ENCODE data around the gene ZBTB20.

ZBTB20 gene

DNA sequence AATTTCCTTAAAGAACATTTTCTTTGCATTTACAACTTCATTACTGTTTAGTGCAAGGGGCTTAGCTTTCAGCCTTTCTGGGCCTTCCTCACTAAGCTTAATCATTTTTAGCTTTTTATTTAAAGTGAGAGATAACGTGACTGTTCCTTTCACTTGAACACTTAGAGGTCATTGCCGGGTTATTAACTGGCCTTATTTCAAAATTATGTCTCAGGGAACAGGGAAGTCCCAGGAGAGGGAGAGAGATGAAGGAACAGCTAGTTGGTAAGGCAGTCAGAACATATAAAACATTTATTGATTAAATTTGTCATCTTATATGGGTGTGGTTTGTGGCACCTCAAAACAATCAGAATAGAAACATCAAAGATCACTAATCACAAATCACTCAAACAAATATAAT lies 584.5 kb downstream of the ZBTB20 start:
- DNase-seq, result no peak

GRCh38 chr3:114558271-114558670 lies 588.8 kb downstream of the ZBTB20 start:
- DNase-seq, result no peak

DNA sequence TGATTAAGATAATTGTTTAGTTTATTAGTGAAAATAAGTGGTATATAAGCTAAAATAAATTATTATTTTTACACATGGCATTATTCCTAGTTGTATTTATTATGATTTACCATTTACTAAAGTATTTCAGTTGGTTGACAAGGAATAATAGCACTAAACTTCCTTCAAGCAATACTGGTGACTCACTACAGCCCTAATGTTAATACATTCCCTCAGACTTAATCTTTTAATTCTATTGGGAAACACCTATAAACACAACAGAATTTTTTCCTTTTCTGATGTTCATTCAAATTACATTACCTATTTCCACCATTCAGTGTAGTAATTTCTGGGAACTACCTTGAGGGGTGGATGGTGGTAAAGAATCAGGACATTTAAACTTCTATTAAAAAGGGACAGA lies 589.3 kb downstream of the ZBTB20 start:
- no peak for DNase-seq

GRCh38 chr3:114556657-114557213 lies 590.4 kb downstream of the ZBTB20 start:
- DNase-seq, result no peak

DNA sequence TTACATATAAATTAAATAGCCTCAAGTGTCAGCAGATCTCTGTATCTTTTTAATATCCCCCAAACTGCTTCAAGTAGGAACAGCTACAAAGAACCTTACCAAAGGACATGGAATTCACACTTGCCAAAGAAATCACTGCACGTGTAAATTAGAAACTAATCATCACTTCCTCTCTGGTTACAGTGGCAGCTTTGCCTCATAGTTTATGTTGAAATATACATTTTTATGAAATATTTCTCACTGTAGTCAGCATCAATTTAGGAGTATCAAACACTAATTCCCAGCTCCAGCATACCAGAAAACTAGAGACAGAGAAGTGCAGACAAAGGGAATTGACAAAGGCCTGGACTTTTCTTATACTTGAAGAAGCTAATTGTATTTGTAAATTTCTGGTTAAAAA lies 592.4 kb downstream of the ZBTB20 start:
- no peak for DNase-seq

DNA sequence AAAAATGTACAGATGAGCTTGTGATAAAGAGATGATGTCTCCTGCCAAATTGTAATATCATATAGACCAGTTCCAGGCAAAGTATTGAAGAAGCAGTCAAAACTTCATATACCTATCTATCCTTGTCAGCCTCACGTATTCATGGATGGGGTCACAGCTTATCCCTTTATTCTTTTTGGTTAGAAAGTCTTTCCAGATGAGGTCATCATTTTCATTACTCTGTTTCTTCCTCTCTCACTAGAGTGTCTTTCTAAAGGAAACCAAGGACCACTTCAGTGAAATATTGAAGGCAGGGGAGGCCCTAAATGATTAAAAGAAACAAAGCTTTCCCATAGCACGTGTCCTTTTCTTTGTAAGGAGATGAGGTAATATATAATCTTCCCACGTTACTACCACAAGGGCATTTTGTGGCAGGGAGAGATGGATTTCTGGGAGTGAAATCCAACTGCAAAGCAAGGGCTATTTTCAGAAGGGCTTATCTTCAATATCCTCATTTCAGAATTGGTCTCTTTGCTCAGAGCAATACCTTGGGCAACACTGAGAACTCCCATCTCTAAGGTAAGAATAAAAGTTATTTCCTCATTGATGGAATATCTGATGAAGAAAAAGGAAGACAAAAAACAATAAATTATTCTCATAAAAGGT lies 593.0 kb downstream of the ZBTB20 start:
- no peak for DNase-seq

DNA sequence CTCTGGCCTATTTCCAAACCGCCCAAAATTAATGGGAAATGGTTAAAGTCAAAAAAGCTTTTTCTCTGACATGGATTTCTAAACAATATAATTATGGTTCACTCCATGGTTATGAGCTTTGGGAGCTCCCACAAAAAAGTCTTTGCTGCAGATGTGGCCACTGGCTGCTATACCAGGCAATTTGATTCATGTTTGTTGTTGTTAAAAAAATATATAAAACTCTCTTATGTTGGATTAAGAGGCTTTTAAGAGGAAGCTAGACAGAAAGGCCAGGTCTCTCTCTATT lies 594.6 kb downstream of the ZBTB20 start:
- no peak for DNase-seq

DNA sequence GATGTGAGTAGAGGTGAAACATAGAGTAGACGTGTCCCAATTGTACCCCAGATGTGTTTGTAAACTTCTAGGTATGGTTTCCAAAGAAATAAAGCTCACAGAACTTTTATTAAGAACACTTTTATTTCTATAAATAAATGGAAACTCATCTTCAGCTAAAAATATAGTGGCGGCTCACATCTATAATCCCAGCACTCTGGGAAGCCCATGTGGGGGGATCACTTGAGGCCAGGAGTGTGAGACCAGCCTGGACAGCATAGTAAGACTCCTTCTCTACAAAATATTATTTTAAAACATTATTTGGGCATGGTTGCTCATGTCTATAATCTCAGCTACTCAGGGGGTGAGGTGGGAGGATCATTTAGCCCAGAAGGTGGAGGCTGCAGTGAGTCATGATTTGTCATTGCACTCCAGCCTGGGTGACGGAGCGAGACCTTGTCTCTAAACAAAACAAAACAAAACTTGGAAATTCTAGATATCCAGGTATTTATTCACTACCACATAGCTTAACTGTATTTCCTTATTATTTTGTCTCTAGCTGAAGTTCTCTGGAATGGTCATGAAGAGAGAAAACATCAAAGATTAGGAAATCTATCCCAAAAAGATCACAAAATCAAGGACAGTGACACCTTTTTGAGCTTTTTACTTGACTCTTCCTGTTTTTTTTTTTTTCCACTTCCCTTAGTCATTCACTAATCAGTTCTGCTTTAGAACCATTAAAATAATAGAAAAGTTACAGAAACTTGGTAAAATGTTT lies 595.1 kb downstream of the ZBTB20 start:
- no peak for DNase-seq

DNA sequence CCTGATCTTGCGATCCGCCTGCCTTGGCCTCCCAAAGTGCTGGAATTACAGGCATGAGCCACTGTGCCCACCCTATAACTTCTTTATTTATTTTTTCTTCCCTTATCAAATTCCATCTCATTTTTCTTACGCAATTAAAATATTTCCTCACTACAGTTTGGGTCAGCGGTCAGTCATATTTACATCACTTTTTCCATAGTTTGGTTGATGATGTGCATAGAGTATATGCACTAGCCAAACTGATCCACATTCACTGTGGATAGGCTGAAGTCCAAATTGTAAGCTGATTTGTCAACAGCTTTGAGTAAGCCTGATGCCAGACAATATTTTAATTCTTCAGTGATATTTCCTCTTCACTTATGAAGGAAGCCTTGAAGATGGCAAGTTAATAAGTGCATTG lies 596.9 kb downstream of the ZBTB20 start:
- DNase-seq, result no peak

GRCh38 chr3:114545193-114545592 lies 601.9 kb downstream of the ZBTB20 start:
- no peak for DNase-seq

- DNase-seq, result no peak
These were observed 604.7 kb downstream of the ZBTB20 start for GRCh38 chr3:114542359-114542758.

GRCh38 chr3:114539525-114539924 lies 607.6 kb downstream of the ZBTB20 start:
- DNase-seq, result no peak

DNA sequence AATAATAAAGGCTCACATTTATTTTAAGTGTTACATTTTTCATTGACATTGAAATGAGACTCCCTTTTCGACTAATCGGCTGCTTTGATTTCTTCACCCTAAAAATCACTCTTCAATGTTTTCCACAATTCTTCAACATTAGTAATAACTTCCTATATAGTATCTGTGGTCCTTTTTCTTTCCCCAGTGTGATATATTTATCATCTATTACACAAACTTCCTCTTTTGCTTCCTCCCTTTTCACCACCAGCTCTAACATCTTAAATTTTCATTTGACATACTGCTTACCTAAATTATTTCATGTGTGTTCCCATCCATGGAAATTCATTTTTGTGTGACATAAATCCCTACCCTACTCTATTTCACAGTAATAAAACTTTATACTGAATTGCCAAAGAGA lies 608.9 kb downstream of the ZBTB20 start:
- no peak for DNase-seq

DNA sequence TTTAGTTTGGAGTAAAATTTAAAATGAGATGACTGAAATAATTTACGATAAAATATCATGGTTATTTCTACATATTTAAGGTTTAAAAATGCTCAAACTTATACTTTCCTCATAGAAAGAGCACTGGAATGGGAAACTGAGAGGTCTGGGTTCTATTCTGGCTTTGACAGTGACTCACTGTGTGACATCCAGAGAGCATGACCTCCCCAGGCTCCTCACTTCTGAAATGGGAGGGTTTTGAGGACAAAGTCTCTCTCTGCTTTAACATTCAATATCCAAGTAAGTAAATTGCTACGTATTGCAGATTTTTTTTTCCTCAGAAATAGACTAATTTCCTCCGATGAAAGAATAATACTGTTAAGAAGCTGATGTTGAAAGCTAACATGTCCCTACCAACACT lies 618.6 kb downstream of the ZBTB20 start:
- no peak for DNase-seq

DNA sequence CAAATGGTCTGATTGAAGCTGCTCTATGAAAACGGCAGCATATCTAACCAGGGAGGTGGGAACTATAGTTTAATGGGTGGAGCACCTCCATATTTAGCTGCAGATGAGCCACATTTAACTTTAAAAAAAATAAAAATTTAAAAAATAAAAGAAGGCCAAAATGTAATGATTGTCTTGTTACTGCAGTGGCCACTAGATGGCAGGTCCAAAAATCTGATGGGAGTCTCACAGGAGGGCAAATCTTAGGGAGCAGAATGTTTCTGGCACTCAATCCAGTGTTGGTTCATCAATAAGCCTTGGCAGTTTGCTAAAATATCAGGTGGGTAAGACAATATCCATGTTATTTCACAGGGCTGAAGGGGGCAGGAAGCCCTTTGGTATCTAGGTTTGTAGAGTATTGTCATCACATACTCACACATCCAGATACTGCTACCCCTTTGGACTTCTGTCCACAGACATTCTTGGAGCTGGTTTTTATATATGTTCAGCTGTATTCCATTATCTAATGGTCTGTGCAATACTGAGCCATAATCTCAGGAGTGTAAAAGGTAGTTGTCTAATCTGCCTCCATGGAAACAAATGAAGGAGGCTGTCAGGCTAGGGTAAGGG lies 619.9 kb downstream of the ZBTB20 start:
- DNase-seq, result no peak

DNA sequence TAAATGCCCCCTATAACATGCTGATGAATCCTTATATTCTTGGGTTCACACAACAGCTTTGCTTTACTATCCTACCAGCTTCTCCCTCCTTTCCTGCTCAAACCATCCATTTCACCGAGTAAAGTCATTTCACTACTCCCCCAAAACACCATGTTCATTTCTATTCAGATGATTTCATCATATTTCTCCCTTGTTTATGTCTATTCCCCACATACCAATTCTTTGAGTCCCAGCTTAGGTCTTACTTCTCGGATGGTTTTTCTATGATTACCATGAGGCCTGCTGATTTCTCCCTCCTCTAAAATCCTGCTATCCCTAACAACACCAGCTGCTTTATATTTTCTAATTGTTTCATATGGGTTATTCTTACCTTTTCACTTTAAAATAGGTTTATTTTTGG lies 621.8 kb downstream of the ZBTB20 start:
- no peak for DNase-seq

- no peak for DNase-seq
These were observed 627.7 kb downstream of the ZBTB20 start for GRCh38 chr3:114519415-114519814.

DNA sequence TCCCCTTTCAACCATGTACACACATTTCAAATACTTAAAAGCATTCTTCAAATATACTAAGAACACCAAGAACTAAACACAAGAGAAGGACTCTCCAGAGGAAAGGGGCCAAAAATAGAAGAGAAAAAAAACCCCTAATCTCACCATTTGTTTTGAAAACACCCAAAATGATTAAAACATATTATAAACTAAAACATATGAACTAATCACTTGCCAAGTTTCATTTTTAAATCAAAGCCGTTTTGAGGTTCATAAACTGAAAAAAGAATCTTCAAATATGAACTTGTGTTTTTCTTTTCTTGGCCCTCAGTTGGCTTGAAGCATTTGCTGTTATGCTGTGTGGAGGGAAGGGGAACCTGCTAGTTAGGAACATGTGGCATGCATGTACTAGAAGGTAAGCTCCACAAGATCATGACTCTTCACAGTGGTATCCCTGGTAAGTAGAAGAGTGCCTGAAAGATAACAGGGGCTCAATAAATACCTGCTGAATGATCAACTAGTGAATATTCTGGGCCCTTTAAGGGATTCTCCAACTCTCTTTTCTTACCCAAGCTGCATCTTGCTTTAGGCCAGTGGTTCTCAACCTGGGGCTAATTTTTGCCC lies 628.8 kb downstream of the ZBTB20 start:
- DNase-seq, result no peak

- no peak for DNase-seq
These were observed 636.9 kb downstream of the ZBTB20 start for GRCh38 chr3:114510201-114510600.

GRCh38 chr3:114509756-114510155 lies 637.3 kb downstream of the ZBTB20 start:
- no peak for DNase-seq

DNA sequence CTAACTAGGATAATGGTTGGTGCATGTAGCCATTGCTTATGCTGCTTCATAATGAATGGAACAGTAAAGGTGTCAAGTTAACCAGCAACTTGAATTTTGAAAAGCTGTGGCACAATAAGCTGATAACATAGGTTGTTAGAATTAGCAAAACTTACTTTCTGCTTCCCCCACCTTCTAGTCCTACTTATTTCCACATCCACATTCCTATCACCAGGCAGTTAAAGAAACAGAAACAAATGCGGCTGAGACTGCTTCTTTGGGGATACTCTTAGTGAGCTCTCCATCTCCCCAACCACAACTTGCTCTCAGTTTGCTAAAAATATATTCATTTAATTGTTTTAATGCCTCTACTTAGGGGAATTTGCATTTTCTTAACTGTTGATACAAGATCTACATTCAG lies 638.1 kb downstream of the ZBTB20 start:
- DNase-seq, result no peak

DNA sequence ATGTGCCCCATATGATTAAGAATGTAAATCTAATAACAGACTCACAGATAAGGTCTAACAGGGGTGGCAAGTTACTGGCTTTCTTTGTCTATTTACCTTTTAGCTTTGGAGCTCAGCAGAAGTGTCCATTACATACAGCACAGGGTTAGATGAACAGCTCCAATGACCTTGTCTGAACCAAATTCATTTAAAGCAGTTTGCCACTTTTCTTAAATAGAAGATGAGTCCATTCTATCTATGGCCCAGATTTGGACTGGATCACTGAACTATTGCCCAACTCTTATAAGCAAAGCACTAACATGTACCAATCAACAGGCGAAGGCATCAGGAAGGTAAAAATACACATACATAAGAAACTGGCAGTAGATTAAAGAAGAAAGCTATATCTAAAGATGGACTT lies 638.9 kb downstream of the ZBTB20 start:
- no peak for DNase-seq

DNA sequence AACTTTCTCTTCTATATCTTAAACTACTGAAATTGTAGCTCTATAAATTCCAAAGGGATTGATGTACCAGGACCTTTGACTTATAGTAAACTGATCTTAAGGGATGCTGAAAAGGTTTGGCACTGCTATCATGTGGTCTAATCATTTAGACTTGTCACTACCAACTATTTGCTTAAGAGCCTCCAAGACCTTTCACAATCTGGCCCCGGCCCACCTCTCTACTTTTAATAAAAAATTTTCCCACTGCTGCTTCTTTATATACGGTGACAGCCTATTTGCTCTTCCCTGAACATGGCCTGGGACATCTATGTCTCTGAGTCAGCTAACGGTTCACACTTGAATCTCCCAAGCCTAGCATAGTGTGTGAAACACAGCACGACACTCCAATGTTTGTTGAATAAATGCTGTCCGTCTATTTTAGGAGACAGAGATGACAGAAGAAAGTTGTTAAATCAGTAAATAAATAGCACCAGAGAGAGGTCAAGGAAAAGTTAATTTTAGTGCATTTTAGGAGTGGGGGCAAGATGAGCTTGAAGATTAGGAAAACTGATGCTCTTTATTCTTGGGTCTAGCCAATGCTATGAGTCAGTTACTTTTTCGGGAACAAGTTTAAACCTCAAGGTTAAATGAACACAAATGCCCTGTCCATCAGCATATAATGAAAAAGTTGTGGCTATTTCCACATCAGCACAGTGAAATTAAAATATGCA lies 640.3 kb downstream of the ZBTB20 start:
- DNase-seq, result no peak
